ENCODE measurements around the gene SPDL1. TPM values are rescaled to one million over a fixed set of nuclear protein-coding genes. Genes with fewer than 3 reads are reported as not detected.

Gene SPDL1
- total RNA-seq, 1 experiment from 2014 or later, result 60.0 TPM

GRCh38 chr5:169635936-169636335, 52.4 kb downstream of the SPDL1 start:
- ChIA-PET CTCF (no interaction called here), POLR2A (no interaction called here)
- Mint-ChIP-seq H3K4me3 (ENCODE audit: unreplicated experiment) (no peak overlapping the region), H3K9me3 (ENCODE audit: unreplicated experiment) (peaks cover 15% of the 10 kb centered on the region), H3K4me1 (ENCODE audit: low read depth, unreplicated experiment) (peaks cover under 1% of the 10 kb centered on the region), H3K27me3 (ENCODE audit: insufficient read depth, unreplicated experiment) (peaks cover 5% of the 10 kb centered on the region), H3K36me3 (ENCODE audit: insufficient read depth, unreplicated experiment) (no peaks in the 10 kb centered on the region), H3K27ac (ENCODE audit: unreplicated experiment) (no peak overlapping the region)
- BruUV-seq (replicated peaks), result no TSS peak
- no peaks in the 10 kb centered on the region for H3K4me1 ChIP-seq
- peaks cover 13% of the 10 kb centered on the region for H3K9me3 ChIP-seq
- no peak for TF ChIP-seq CTCF (IDR thresholded peaks at IDR 0.05; ENCODE audit: insufficient read depth in 1 of 2, low read depth in 1 of 2, low read length in 1 of 2, severe bottlenecking in 1 of 2, unreplicated experiment in 1 of 2)
- H3K4me3 ChIP-seq (ENCODE audit: low read depth, low read length), result no peak overlapping the region
- H3K27me3 ChIP-seq (replicated peaks; ENCODE audit: control insufficient read depth, insufficient read depth, low read length), result no peaks in the 10 kb centered on the region
- intact Hi-C loops (cut with micrococcal nuclease; ENCODE audit: unreplicated experiment), result no loop called here
- DNase-seq, result no peak
- no peaks in the 10 kb centered on the region for H3K36me3 ChIP-seq (ENCODE audit: control insufficient read depth, insufficient read depth, low read length)

- no peak overlapping the region for H3K27ac Mint-ChIP-seq (ENCODE audit: unreplicated experiment)
- ChIA-PET POLR2A (no interaction called here), CTCF (no interaction called here)
- no peak overlapping the region for H3K4me3 ChIP-seq (ENCODE audit: low read depth, low read length)
- H3K9me3 Mint-ChIP-seq (ENCODE audit: unreplicated experiment), result peaks cover 15% of the 10 kb centered on the region
- no peak for DNase-seq
- H3K9me3 ChIP-seq, result peaks cover 13% of the 10 kb centered on the region
- peaks cover 5% of the 10 kb centered on the region for H3K27me3 Mint-ChIP-seq (ENCODE audit: insufficient read depth, unreplicated experiment)
- TF ChIP-seq CTCF (IDR thresholded peaks at IDR 0.05; ENCODE audit: insufficient read depth in 1 of 2, low read depth in 1 of 2, low read length in 1 of 2, severe bottlenecking in 1 of 2, unreplicated experiment in 1 of 2), result no peak
- intact Hi-C loops (cut with micrococcal nuclease; ENCODE audit: unreplicated experiment), result no loop called here
- BruUV-seq (replicated peaks), result no TSS peak
- no peak overlapping the region for H3K4me3 Mint-ChIP-seq (ENCODE audit: unreplicated experiment)
- peaks cover 7% of the 10 kb centered on the region for H3K4me1 Mint-ChIP-seq (ENCODE audit: low read depth, unreplicated experiment)
- no peaks in the 10 kb centered on the region for H3K36me3 Mint-ChIP-seq (ENCODE audit: insufficient read depth, unreplicated experiment)
- no peaks in the 10 kb centered on the region for H3K36me3 ChIP-seq (ENCODE audit: control insufficient read depth, insufficient read depth, low read length)
- H3K4me1 ChIP-seq, result 0 out of 2 replicates have a peak, but pooled peaks cover 2% of the 10 kb centered on the region
- no peaks in the 10 kb centered on the region for H3K27me3 ChIP-seq (replicated peaks; ENCODE audit: control insufficient read depth, insufficient read depth, low read length)
Observed at GRCh38 chr5:169636477-169637084, 53.0 kb downstream of the SPDL1 start.

- BruUV-seq (replicated peaks), result no TSS peak
- no peak within 1 kb of the TSS for H3K4me3 ChIP-seq (ENCODE audit: low read depth, low read length)
- ChIA-PET CTCF (no interaction called here), POLR2A (no interaction called here)
- Mint-ChIP-seq H3K36me3 (ENCODE audit: insufficient read depth, unreplicated experiment) (no peaks in the 10 kb centered on the region), H3K9me3 (ENCODE audit: unreplicated experiment) (peaks cover 15% of the 10 kb centered on the region), H3K4me3 (ENCODE audit: unreplicated experiment) (no peak within 1 kb of the TSS), H3K27ac (ENCODE audit: unreplicated experiment) (no peak within 1 kb of the TSS), H3K4me1 (ENCODE audit: low read depth, unreplicated experiment) (peaks cover 8% of the 10 kb centered on the region), H3K27me3 (ENCODE audit: insufficient read depth, unreplicated experiment) (peaks cover 2% of the 10 kb centered on the region)
- H3K4me1 ChIP-seq, result 0 out of 2 replicates have a peak, but pooled peaks cover 3% of the 10 kb centered on the region
- H3K36me3 ChIP-seq (ENCODE audit: control insufficient read depth, insufficient read depth, low read length), result no peaks in the 10 kb centered on the region
- no peaks in the 10 kb centered on the region for H3K27me3 ChIP-seq (replicated peaks; ENCODE audit: control insufficient read depth, insufficient read depth, low read length)
- intact Hi-C loops (cut with micrococcal nuclease; ENCODE audit: unreplicated experiment), result no loop called here
- TF ChIP-seq CTCF (IDR thresholded peaks at IDR 0.05; ENCODE audit: insufficient read depth in 1 of 2, low read depth in 1 of 2, low read length in 1 of 2, severe bottlenecking in 1 of 2, unreplicated experiment in 1 of 2), result no peak
- no peak for DNase-seq
- H3K9me3 ChIP-seq, result peaks cover 13% of the 10 kb centered on the region
Observed at GRCh38 chr5:169637085-169637548, 53.5 kb downstream of the SPDL1 start, which contains the start of gene DOCK2. TSS of gene DOCK2 (plus strand) at chr5:169637275. CDS start at chr5:169637327, 52 bp downstream.
